Prostate gland (tissue), 2 donors: ENCODE measurements around the gene USP11. TPM values are rescaled to one million over a fixed set of nuclear protein-coding genes. Genes with fewer than 3 reads are reported as not detected.

Experiments used
- DNase-seq: peaks from one replicate; pipeline ENCODE4 v3.0.0-alpha.2; 2019; ENCODE audit warnings: low spot score
- H3K27ac ChIP-seq, 2 donors: fragments of 200-600 bp; sonication (generic); 2 replicates each; pipeline ENCODE4 v1.5.1; 2017 to 2019
- H3K27me3 ChIP-seq: fragments of 200-600 bp; sonication (generic); replicated peaks from 2 replicates; pipeline ENCODE4 v1.5.1; 2019; ENCODE audit not compliant: insufficient read depth
- H3K36me3 ChIP-seq, 2 donors: fragments of 200-600 bp; sonication (generic); 1 replicate in 1 of 2; 2 replicates in 1 of 2; pipeline versions ENCODE4 v1.5.1 to v1.8.1; 2017 to 2019
- H3K4me1 ChIP-seq: fragments of 200-600 bp; sonication (generic); replicated peaks from 2 replicates; pipeline ENCODE4 v1.5.1; 2019
- H3K4me3 ChIP-seq, 2 donors: fragments of 200-600 bp; sonication (generic); 2 replicates each; pipeline ENCODE4 v1.5.1; 2017 to 2019
- H3K9me3 ChIP-seq: fragments of 200-600 bp; sonication (generic); 2 replicates; pipeline ENCODE4 v1.5.1; 2017
- POLR2A ChIP-seq: fragments of 450-650 bp; IDR thresholded peaks from one replicate; pipeline ENCODE4 v1.6.1; 2016; ENCODE audit warnings: antibody characterized with exemption, mild to moderate bottlenecking
- POLR2AphosphoS5 ChIP-seq: sonication (generic); formaldehyde crosslinking; IDR thresholded peaks from one replicate; pipeline ENCODE4 v1.6.1; 2017; ENCODE audit warnings: antibody characterized with exemption
- WGBS: methylation state at CpG from one replicate; pipeline ENCODE4 v1.1.5; 2018; 5-methylcytosine and 5-hydroxymethylcytosine counted together
- intact Hi-C: fragments of 100-400 bp; cut with DNase I; formaldehyde crosslinking; loops from one replicate; pipeline ENCODE4 v1.14.2; 2022
- total RNA-seq, 2 donors: library from RNA; depleted of rRNA; stranded (reverse); fragments of >200 nt; gene quantifications; one replicate each; pipeline ENCODE4 v1.1.0, GENCODE V29; 2016
- TF ChIP-seq, protein P1 (sequence below), 4 experiments: fragments of 200-600 bp in 2 of 4; fragments of 450-650 bp in 2 of 4; sonication (generic) in 2 of 4; IDR thresholded peaks; 1 replicate in 3 of 4; 2 replicates in 1 of 4; pipeline ENCODE4 v1.5.1; 2016 to 2019; ENCODE audit warnings: antibody characterized with exemption in 4 of 4, mild to moderate bottlenecking in 2 of 4, moderate library complexity in 2 of 4

USP11 gene
- total RNA-seq, 2 donors from 2014 or later = 43.3 to 124 TPM

GRCh38 chrX:47217852-47218279, 14.9 kb upstream of the USP11 start:
- TF ChIP-seq POLR2A = peak; percentile 44
- TF ChIP-seq, protein P1, sequence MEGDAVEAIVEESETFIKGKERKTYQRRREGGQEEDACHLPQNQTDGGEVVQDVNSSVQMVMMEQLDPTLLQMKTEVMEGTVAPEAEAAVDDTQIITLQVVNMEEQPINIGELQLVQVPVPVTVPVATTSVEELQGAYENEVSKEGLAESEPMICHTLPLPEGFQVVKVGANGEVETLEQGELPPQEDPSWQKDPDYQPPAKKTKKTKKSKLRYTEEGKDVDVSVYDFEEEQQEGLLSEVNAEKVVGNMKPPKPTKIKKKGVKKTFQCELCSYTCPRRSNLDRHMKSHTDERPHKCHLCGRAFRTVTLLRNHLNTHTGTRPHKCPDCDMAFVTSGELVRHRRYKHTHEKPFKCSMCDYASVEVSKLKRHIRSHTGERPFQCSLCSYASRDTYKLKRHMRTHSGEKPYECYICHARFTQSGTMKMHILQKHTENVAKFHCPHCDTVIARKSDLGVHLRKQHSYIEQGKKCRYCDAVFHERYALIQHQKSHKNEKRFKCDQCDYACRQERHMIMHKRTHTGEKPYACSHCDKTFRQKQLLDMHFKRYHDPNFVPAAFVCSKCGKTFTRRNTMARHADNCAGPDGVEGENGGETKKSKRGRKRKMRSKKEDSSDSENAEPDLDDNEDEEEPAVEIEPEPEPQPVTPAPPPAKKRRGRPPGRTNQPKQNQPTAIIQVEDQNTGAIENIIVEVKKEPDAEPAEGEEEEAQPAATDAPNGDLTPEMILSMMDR (IDR thresholded peaks at IDR 0.05) = no peak
- Histone ChIP-seq H3K27ac (peak overlapping the region; percentile 95 to 97), H3K9me3 (no peaks in the 10 kb centered on the region), H3K27me3 (no peaks in the 10 kb centered on the region), H3K36me3 (no peaks in the 10 kb centered on the region), H3K4me1 (no peaks in the 10 kb centered on the region), H3K4me3 (peak overlapping the region; percentile 68 to 70)
- WGBS = 0% methylated on average over 14 of the region's 31 CpGs
- DNase-seq = peak; percentile 96
- intact Hi-C loops = loop anchor here (5.0 kb wide), 1 partner anchor 144 kb away; no protein-coding TSS in a partner anchor

DNA sequence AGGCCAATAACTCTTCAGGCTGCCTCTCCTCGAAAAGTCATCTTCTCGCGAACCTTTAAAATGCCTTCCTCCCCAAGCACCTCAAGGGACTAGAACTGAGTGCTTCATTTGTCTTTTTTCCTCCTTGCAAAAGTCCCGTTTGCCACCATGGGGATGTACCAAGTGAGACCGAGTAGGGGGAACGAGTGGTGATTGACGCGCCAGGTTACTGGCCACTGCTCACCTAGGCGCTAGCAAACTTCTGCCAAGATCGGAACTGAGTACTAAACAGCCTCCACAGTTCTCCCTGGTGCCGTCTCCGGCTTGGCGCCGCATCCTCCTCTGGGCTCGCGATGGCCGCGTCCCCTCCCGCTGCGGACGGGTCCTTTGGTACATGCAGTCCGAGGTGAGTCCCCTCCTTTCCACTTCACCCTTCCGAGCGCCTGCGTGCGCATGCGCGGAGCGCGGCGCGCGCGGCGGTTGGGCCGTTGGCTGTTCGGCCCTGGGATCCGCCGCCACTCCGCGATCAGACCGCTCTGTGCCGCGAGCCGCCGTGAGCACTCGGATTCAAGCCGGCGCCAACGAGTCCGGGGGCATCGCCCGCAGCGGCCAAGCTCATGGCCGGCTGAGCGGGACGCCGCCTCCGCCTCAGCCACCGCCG, 14.4 kb upstream of the USP11 start, which contains the start of gene CDK16:
TSS of gene CDK16 (plus strand) at position 402 of the 640 bp plus-strand sequence. CDS start 4,877 bp downstream, outside the sequence.
- intact Hi-C loops = loop anchor here (5.0 kb wide), 1 partner anchor 144 kb away; no protein-coding TSS in a partner anchor
- peak; percentile 91 for TF ChIP-seq POLR2A
- peak; percentile 65 for TF ChIP-seq POLR2AphosphoS5
- TF ChIP-seq, protein P1 (IDR thresholded peaks at IDR 0.05) = peak in 1 of 4 experiments; percentile 3
- Histone ChIP-seq H3K4me1 (no peaks in the 10 kb centered on the region), H3K4me3 (peak within 1 kb of the TSS; percentile 68 to 70), H3K27ac (peak within 1 kb of the TSS; percentile 95 to 97), H3K36me3 (no peaks in the 10 kb centered on the region), H3K27me3 (no peaks in the 10 kb centered on the region), H3K9me3 (no peaks in the 10 kb centered on the region)
- DNase-seq = peak; percentile 55
- 0% methylated on average over 3 of the region's 61 CpGs for WGBS

DNA sequence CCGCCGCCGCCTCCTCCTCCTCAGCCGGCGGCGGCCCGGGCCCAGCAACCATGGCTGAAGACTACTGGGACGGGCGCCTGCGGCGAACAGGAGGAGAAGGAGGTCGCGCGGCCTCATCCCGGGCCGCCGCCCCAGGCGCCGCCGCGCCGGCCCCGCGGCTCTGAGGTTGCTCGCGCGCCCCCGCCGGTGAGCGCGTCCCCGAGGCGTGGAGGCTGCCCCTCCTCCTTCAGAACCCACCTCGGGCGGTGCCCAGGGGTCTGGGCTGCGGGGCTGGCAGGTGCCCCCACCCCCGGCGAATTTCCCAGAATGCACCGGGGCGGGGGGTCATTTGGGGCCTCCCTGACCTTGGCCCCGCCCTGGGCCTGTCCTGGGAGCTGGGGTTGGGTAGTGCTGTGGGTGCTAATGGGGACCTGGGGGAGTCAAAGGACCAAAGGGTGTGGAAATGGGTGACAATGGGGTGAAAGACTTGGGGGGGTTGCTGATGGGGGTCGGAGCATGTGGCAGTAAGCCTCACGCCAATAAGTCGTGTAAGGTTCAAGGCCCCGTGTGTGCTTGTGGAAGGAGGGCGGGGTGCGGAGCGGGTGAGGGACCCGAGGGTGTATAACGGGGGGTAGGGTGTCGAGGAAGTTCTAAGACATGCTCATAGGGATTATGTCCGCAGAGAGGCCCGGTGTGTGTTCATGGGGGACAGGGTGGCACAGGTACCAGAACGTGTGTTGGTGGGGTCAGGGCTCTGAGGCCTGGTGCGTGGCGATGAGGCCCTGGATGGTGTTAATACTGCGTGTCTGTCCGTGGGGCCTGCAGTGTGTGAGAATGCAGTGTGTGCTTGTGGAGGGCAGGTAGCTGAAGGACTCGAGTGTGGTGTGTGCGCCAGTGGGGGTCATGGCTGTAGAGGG, 13.6 kb upstream of the USP11 start:
- no peak for TF ChIP-seq POLR2A
- no peak for TF ChIP-seq POLR2AphosphoS5
- TF ChIP-seq, protein P1 (IDR thresholded peaks at IDR 0.05) = no peak
- Histone ChIP-seq H3K27me3 (no peaks in the 10 kb centered on the region), H3K9me3 (no peaks in the 10 kb centered on the region), H3K27ac (peak overlapping the region; percentile 95 to 97), H3K36me3 (no peaks in the 10 kb centered on the region), H3K4me1 (no peaks in the 10 kb centered on the region), H3K4me3 (peak overlapping the region; percentile 68 to 70)
- WGBS = 5% methylated on average over 19 of the region's 60 CpGs
- intact Hi-C loops = loop anchor here (5.0 kb wide), 1 partner anchor 143 kb away; no protein-coding TSS in a partner anchor
- no peak for DNase-seq

DNA sequence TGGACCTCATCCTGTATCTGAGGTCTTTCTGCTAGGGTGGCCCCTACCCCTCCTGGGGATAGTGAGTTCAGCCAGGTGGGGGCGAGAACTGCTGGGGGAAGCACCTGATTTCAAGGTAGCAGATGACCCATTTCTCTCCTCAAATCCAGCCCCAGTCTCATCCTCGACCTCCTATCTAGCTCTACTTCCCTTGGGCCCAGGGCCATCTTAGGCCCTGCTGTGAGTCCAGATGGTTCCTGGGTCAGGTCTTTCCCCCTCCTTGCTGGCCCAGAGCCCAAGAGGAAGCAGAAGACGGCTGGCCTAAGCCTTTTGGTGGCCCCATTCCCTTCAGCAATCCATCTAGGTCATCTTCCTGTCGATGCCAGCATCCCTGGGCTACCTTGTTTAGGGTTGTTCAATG, 11.1 kb upstream of the USP11 start:
- WGBS = 83% methylated on average over 1 of the region's 4 CpGs
- H3K4me1 ChIP-seq = no peaks in the 10 kb centered on the region
- intact Hi-C loops = no loop called here
- no peaks in the 10 kb centered on the region for H3K9me3 ChIP-seq
- no peak overlapping the region for H3K4me3 ChIP-seq
- no peak for TF ChIP-seq POLR2AphosphoS5
- TF ChIP-seq, protein P1 (IDR thresholded peaks at IDR 0.05) = no peak
- no peak for TF ChIP-seq POLR2A
- DNase-seq = no peak
- H3K36me3 ChIP-seq = no peaks in the 10 kb centered on the region
- H3K27ac ChIP-seq = no peak overlapping the region
- no peaks in the 10 kb centered on the region for H3K27me3 ChIP-seq
